ENCODE data around the gene ZBED5. TPM values are rescaled to one million over a fixed set of nuclear protein-coding genes. Genes with fewer than 3 reads are reported as not detected.

The ZBED5 gene
- total and polyA plus RNA-seq, 9 of the 15 experiments (the other 6 are each of a cell fraction or from before 2014, with no cell fraction given), result 12.4 to 70.7 (median 26.8) TPM

GRCh38 chr11:10857709-10858438 lies at the start of gene ZBED5 (continued):
- TF ChIP-seq, protein P1, sequence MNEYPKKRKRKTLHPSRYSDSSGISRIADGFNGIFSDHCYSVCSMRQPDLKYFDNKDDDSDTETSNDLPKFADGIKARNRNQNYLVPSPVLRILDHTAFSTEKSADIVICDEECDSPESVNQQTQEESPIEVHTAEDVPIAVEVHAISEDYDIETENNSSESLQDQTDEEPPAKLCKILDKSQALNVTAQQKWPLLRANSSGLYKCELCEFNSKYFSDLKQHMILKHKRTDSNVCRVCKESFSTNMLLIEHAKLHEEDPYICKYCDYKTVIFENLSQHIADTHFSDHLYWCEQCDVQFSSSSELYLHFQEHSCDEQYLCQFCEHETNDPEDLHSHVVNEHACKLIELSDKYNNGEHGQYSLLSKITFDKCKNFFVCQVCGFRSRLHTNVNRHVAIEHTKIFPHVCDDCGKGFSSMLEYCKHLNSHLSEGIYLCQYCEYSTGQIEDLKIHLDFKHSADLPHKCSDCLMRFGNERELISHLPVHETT (CRISPR knock-in tag; conservative IDR thresholded peaks at IDR 0.05 in 1 of 2, IDR thresholded peaks at IDR 0.05 in 1 of 2), result peak in 1 of 2 experiments; percentile 59; a peak in 2 of 4 replicates
- no peak for TF ChIP-seq CHD7 (IDR thresholded peaks at IDR 0.05; ENCODE audit: low read depth, low read length)
- peak; percentile 71 for TF ChIP-seq RFX1 (IDR thresholded peaks at IDR 0.05)
- TF ChIP-seq, protein P2, sequence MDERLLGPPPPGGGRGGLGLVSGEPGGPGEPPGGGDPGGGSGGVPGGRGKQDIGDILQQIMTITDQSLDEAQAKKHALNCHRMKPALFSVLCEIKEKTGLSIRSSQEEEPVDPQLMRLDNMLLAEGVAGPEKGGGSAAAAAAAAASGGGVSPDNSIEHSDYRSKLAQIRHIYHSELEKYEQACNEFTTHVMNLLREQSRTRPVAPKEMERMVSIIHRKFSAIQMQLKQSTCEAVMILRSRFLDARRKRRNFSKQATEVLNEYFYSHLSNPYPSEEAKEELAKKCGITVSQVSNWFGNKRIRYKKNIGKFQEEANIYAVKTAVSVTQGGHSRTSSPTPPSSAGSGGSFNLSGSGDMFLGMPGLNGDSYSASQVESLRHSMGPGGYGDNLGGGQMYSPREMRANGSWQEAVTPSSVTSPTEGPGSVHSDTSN (CRISPR knock-in tag; IDR thresholded peaks at IDR 0.05; ENCODE audit: low read depth), result peak; percentile 71
- TF ChIP-seq, protein P2 (tag; conservative IDR thresholded peaks at IDR 0.05; ENCODE audit: low read depth), result peak; percentile 98
- 0 out of 2 replicates have a peak, but pooled peaks have one; percentile 4 for TF ChIP-seq KLF6 (CRISPR knock-in tag; IDR thresholded peaks at IDR 0.05; ENCODE audit: borderline replicate concordance)
- TF ChIP-seq, protein P3, sequence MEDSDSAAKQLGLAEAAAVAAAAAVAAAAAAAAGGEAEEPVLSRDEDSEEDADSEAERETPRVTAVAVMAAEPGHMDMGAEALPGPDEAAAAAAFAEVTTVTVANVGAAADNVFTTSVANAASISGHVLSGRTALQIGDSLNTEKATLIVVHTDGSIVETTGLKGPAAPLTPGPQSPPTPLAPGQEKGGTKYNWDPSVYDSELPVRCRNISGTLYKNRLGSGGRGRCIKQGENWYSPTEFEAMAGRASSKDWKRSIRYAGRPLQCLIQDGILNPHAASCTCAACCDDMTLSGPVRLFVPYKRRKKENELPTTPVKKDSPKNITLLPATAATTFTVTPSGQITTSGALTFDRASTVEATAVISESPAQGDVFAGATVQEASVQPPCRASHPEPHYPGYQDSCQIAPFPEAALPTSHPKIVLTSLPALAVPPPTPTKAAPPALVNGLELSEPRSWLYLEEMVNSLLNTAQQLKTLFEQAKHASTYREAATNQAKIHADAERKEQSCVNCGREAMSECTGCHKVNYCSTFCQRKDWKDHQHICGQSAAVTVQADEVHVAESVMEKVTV (CRISPR knock-in tag; IDR thresholded peaks at IDR 0.05), result no peak
